Ammon's horn (tissue), 1 donor: ENCODE measurements around the gene B4GALNT3.

Experiments
- DNase-seq: peaks from one replicate; pipeline ENCODE4 v3.0.0-alpha.2; 2016; ENCODE audit warnings: low spot score

Gene B4GALNT3

GRCh38 chr12:508795-509194 is 49.1 kb downstream of the B4GALNT3 start:
- DNase-seq, result no peak

DNA sequence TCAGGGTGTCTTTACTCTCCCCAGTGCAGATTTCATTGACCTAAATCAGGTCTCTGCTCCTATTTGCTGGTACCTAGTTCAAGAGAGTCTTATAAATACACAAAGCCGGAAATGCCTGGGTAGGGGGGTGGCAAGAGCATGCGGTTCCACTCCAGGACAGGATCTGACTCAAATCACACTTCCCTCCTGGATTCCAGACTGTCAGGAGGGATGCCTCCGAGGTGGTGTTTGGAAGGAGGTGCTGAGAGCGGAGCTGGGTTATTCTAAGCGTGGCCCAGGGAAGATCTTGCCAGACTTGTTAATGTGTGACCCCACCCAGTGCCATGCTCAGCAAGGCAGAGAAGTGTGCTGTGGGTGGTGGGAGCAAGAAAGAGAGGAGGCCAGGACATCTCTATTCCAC is 49.8 kb downstream of the B4GALNT3 start:
- no peak for DNase-seq

- DNase-seq, result peak; percentile 60
Measured at GRCh38 chr12:510071-510825, 50.5 kb downstream of the B4GALNT3 start.

DNA sequence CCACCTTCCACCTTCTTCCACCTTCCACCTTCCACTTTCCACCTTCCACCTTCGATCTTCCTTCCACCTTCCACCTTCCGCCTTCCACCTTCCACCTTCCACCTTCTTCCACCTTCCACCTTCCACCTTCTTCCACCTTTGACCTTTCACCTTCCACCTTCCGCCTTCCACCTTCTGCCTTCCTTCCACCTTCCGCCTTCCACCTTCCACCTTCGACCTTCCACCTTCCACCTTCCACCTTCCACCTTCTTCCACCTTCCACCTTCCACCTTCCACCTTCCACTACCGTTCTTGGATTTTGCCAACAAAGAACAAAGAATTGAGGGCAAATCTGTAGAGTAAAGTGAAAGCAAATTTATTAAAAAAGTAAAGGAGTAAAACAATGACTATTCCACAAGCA is 53.2 kb downstream of the B4GALNT3 start:
- DNase-seq, result no peak

GRCh38 chr12:513446-513845 is 53.7 kb downstream of the B4GALNT3 start:
- DNase-seq, result no peak

DNA sequence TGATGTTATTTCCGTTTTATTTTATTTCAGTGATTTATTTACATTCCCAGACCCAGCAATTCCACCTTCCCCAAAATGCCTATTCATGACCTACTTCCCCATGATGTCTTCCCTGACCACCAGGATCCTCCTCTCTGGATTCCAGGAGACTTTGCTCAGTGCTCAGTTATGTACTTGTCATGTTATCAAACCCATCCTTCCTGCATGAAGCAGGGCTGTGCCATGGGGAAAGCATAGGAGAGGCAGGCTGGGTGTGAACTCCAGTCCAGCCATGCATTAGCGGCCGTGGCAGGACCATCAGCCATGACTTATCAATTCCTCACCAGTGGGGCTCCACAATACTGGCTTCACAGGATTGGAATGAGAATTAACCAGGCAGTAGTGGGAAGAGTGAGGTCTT is 57.8 kb downstream of the B4GALNT3 start:
- no peak for DNase-seq

GRCh38 chr12:520119-520518 is 60.4 kb downstream of the B4GALNT3 start:
- no peak for DNase-seq

DNA sequence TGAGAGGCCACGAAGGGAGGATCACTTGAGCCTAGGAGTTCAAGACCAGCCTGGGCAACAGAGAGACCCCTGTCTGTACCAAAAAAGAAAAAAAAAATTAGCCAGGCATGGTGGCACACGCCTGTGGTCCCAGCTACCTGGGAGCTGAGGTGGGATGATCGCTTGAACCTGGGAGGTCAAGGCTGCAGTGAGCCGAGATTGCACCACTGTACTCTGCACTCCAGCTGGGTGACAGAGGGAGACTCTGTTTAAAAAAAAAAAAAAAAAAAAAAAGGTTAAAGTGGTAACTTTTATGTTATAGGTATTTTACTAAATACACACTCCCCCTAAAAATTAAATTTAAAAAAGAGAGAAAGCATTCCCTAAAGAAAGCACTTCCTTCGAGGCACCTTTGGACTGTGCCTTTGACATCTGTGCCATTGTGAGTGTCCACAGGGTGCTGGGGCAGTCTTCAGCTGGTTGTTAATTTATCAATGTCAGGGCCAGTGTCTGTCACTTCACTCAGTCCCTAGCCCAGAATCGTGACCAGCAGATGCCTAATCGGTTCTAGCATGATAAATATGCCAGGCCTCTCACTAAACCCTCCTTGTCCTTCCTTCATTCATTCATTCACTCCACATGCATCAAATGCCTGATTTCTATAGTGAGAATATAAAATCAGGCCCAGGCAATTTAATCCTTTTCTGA is 63.1 kb downstream of the B4GALNT3 start:
- no peak for DNase-seq

DNA sequence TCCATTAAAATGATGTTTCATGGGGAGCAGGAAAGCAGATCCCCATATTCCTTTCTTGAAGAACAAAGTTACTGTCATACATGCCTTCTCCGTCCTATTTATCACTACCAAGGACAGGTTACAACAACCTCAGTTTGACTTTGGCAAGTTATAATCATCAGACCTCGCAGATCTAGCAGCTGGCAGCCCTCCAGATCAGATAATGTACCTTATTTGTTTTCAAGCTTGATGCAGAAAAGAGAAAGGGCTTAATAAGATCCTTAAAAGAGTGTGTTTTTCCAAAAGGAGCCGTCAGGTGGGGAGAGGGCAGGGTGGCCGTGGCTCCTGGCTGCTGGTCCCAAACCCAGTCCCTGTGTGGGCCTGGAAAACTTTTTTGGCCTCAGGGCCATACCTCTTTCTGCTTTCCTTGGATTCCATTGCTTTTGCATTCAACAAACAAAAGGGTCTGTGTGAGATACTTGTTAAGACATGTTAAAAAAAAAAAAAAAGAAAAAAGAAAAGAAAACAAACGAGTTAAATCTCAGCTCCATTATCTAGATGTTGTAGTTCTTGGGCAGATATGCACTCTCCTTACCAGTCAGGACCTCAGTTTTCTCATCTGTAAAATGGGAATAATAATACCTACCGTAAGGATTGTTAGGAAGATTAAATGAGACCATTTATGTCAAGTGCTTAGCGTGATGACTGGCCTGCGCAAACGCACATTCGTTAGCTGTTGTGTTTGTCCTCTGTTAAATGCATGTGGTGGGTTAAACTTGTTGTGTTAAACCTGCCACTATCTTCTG is 64.6 kb downstream of the B4GALNT3 start:
- DNase-seq, result no peak

DNA sequence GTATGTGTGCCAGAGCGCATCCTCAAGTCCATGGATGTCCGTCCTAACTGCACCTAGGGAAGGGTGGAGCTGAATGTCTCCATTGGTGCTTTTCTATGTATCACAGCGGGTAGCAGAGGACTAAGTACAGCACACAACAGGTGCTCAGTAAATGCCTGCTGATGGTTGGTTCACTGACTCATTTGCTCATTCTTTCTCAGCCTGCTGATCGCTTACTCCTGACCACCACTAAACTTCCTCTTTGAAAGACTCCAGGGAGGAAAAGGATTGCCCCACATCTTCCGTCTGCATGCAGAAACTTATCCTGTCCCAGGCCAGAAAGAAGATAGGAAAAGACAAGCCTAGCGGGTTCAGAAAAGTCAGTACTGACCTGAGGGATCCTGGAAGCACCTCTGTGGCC is 66.3 kb downstream of the B4GALNT3 start:
- no peak for DNase-seq

DNA sequence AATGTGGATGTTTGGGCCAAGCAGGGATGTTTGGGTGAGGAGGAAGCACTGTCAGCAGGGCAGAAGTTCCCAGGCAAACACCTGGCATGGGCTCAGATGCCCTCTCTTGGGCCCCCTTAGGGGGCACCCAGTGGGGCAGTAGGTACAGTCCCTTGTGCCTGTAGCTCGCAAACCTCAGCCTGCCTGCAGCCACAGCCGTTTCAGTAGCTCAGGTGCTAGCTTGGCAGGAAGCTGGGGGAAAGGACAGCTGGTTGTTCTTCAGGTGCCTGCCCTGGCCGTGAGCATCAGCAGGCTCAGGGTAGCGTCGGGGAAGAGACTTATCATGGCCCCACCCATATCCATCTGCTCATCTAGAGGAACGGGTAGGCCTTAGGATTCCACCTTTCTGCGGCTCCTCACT is 67.5 kb downstream of the B4GALNT3 start:
- no peak for DNase-seq

GRCh38 chr12:527729-528128 is 68.0 kb downstream of the B4GALNT3 start:
- DNase-seq, result no peak

DNA sequence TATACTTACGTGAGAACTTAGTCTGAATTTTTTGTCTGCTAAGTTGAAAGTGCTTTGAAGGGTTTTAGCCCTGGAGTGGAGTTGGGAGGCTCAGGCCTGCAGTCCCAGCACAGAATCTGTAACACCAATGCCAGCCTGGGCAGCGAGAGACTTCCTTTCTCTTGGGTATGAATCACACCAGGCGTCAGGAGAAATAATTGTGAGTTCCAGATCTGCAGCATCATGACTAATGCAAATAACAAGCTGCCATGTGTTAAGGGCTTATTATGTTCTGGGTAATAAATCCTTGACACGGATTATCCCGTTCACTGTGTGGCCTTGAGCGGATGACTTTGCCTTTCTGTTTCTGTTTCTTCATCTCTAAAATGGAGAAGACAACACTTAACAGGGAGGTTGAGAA is 70.6 kb downstream of the B4GALNT3 start:
- peak; percentile 39 for DNase-seq

DNA sequence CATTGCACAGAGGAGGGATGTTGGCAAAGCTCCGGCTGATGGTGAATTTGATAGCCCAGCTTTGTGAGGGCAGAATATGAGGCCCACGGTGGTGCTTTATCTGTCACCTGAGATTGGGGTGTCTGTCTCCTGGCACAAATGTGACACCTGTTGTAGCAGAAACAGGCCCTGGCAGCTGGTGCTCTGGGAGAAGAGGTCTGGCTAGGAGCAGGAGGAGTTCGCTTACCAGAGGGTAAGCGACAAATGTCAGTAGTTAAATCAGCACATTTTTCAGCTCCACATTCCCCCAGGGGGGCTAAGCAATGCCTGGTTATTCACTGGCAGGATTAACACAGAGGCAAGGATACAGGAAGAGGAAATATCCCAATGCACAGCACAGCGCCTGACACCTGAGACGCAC is 71.1 kb downstream of the B4GALNT3 start:
- no peak for DNase-seq

- DNase-seq, result no peak
Measured at GRCh38 chr12:531951-532585, 72.3 kb downstream of the B4GALNT3 start.

DNA sequence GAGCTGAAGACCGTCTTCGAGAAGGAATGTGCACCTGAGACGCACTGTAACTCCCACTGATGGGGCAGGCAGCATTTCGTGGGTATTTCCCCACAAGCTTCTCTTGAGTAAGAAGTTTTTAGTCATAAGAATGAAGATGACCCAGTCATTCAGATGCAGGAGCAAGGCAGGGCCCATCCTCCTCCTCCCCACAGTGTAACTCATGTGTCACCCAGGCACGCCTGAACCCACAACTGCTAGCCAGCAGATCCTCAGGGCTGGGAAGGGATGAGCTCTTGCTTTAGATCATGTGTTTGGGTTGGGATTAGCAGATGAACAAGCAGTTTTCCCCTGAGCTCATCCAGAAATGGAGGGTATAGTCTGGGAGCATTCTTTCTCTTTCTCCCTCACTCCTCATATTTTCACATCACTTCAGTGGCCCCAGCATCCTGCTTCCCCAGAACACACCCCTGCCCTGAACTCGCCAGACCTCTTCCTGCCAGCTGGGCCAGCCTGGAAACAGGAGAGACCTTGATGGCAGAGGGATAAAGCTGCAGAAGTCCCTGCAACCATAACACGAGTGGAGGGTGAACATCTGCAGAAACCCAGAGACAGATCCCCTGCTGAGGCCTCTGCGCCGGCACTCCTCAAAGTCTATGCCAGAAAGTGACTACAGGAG is 73.3 kb downstream of the B4GALNT3 start:
- DNase-seq, result no peak

DNA sequence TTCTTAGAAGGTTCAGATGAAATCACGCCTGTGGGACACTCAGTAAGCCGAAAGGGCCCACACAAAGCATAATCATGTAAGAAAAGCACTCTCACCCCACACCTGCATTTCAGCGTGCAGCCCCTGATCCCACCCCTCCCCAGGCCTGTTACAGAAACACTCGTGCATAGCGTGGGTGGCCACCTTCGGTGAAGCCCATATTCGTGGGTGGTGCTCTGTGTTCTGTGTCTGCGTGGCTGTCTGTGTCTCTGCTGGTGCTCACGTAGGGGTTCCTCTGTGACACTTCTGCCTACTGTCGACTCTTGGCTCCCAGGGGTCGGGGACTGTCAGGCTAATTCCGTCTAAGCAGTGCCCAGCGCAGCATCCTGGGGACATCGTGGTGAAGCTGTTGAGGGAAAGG is 74.0 kb downstream of the B4GALNT3 start:
- DNase-seq, result no peak

DNA sequence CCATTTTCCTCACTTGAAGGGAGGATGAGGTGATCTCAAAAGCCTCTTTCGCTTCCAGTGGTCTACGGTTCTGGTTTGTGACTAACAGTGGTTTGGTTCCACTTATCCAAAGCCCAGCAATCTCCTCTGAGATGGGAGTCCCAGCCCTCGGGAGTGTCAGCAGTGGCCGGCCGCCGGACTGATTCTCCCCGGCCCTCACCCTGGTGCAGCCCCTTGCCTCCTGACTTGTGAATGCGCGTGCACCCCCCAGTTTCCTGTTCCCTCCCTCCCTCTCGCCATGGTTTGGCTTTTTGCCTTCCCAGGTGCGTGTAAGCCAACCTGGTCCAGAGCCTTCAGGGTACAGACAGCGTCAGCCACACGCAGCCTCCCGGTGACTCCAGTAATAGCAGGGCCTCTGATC is 74.5 kb downstream of the B4GALNT3 start:
- DNase-seq, result no peak

- no peak for DNase-seq
Measured at GRCh38 chr12:535396-535795, 75.7 kb downstream of the B4GALNT3 start.

GRCh38 chr12:536751-537245 is 77.1 kb downstream of the B4GALNT3 start:
- DNase-seq, result no peak

- DNase-seq, result no peak
Measured at GRCh38 chr12:537772-538171, 78.0 kb downstream of the B4GALNT3 start.
